K562 (cell line): ENCODE measurements around the gene NTRK2. TPM values are rescaled to one million over a fixed set of nuclear protein-coding genes. Genes with fewer than 3 reads are reported as not detected.

Experiments
- polyA plus RNA-seq, 8 experiments: library from polyadenylated mRNA; depleted of rRNA in 4 of 8; stranded (reverse) in 5 of 8; unstranded in 3 of 8; fragments of >200 nt; fragmentation: Nextera tagmentation in 2 of 8; fragmentation: Illumina TruSeq in 1 of 8; extraction: Ambion mirVana in 2 of 8; extraction: Trizol in 1 of 8; gene quantifications; 2 replicates each; pipeline versions ENCODE4 v1.2.1 to v1.2.3, GENCODE V29; 2011 to 2014; ENCODE audit warnings: inconsistent platforms in 1 of 8, missing spikeins in 1 of 8
- total RNA-seq, 7 experiments: library from RNA; depleted of rRNA in 6 of 7; stranded (reverse); fragments of >200 nt in 6 of 7; fragmentation: Illumina TruSeq in 2 of 7; extraction: Trizol in 2 of 7; gene quantifications; 2 replicates each; pipeline versions ENCODE4 v1.2.1 to v1.2.3, GENCODE V29; 2011 to 2021; ENCODE audit warnings: low replicate concordance in 1 of 7
- TF ChIP-seq, protein P1 (sequence below), 2 experiments: fragments of 450-650 bp in 1 of 2; sonication (generic) in 1 of 2; formaldehyde crosslinking in 1 of 2; IDR thresholded peaks; 2 replicates each; pipeline versions ENCODE4 v1.7.1 to v1.9.0; 2016 to 2022; ENCODE audit warnings: inconsistent platforms in 1 of 2, mild to moderate bottlenecking in 1 of 2, missing genetic modification reagents in 1 of 2

The NTRK2 gene
- total and polyA plus RNA-seq, 9 of the 15 experiments (the other 6 are each of a cell fraction or from before 2014, with no cell fraction given) = not detected

DNA sequence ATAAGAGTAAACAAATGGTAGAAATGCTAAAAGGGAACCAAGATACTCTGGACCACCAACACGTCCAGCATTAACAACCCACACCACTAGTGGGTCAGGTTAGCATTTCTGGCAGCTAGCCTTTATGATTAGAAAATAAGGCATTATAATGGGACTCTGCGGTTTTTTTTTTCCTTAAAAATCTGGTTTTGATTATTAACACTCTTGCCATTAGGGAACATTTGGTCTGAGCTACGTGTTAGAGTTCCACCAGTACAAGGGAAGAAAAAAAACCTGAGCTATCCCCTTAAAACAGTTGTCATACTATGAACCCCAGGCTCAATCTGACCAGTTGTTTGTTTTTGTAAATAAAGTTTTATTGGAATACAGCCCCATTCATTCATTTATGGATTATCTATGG, 110.4 kb downstream of the NTRK2 start (continued):
- TF ChIP-seq, protein P1, sequence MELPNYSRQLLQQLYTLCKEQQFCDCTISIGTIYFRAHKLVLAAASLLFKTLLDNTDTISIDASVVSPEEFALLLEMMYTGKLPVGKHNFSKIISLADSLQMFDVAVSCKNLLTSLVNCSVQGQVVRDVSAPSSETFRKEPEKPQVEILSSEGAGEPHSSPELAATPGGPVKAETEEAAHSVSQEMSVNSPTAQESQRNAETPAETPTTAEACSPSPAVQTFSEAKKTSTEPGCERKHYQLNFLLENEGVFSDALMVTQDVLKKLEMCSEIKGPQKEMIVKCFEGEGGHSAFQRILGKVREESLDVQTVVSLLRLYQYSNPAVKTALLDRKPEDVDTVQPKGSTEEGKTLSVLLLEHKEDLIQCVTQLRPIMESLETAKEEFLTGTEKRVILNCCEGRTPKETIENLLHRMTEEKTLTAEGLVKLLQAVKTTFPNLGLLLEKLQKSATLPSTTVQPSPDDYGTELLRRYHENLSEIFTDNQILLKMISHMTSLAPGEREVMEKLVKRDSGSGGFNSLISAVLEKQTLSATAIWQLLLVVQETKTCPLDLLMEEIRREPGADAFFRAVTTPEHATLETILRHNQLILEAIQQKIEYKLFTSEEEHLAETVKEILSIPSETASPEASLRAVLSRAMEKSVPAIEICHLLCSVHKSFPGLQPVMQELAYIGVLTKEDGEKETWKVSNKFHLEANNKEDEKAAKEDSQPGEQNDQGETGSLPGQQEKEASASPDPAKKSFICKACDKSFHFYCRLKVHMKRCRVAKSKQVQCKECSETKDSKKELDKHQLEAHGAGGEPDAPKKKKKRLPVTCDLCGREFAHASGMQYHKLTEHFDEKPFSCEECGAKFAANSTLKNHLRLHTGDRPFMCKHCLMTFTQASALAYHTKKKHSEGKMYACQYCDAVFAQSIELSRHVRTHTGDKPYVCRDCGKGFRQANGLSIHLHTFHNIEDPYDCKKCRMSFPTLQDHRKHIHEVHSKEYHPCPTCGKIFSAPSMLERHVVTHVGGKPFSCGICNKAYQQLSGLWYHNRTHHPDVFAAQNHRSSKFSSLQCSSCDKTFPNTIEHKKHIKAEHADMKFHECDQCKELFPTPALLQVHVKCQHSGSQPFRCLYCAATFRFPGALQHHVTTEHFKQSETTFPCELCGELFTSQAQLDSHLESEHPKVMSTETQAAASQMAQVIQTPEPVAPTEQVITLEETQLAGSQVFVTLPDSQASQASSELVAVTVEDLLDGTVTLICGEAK (IDR thresholded peaks at IDR 0.05) = peak; percentile 42; the same call in 1 of the 2 replicates
- TF ChIP-seq, protein P1 (CRISPR knock-in tag; IDR thresholded peaks at IDR 0.05) = no peak
